Fibroblast of upper back skin (primary cell): ENCODE results near the gene STRA6.

Experiments used
- DNase-seq: peaks from one replicate; pipeline ENCODE4 v3.0.0-alpha.2; 2013

STRA6 gene

DNA sequence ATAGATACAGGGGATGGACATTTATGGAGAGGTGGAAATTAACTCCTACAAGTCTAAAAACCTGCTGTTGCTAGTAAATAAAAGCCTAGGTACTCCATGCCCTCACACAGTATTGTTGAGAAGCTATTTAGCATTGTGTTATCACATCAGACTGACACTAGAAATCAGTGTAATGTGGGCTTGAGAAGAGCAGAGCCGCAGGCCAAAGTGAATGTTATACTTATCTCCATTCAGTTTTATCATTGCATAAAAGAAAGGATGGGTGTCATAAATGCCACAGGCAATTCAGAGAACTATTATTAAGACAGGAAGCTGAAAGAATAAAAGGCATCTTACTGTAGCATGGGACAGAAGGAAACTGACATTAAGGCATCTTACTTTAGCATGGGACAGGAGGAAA, 42.8 kb downstream of the STRA6 start:
- DNase-seq: no peak

DNA sequence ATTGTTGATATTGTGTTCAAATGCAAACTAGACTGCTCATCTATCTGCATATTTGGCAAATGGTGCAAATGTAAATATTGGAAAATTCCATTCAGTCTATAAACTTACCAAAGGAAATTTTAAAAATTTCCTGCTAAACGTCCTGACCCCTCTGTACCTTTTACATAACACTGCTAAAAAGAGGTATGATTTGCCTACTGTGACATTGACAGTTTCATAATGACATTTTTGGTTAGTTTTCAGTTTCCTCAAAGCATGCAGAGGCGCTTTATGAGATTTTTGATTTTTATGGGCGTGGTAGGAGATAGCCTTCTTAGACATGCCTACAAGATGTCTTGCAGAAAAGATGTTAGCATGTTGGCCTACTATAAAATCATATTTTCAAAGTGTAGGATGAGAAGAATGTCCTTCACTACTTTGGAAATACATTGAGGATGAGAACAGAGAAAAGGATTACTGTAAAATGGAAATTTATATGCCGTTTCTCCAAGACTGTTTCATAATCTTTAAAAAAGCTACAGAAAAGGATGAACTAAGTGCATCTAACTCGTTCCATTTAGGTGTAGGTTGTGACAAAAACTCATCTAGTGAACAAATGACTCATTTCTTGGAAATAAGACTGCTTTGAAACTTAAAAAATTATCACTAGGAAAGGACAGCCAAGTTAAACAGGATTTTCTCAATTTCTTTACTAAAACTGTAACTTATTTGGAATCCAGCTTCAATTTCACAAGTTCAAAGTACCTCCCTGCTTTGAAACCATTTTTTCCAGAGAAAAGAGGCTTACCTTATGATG, 43.5 kb downstream of the STRA6 start:
- no peak for DNase-seq

DNA sequence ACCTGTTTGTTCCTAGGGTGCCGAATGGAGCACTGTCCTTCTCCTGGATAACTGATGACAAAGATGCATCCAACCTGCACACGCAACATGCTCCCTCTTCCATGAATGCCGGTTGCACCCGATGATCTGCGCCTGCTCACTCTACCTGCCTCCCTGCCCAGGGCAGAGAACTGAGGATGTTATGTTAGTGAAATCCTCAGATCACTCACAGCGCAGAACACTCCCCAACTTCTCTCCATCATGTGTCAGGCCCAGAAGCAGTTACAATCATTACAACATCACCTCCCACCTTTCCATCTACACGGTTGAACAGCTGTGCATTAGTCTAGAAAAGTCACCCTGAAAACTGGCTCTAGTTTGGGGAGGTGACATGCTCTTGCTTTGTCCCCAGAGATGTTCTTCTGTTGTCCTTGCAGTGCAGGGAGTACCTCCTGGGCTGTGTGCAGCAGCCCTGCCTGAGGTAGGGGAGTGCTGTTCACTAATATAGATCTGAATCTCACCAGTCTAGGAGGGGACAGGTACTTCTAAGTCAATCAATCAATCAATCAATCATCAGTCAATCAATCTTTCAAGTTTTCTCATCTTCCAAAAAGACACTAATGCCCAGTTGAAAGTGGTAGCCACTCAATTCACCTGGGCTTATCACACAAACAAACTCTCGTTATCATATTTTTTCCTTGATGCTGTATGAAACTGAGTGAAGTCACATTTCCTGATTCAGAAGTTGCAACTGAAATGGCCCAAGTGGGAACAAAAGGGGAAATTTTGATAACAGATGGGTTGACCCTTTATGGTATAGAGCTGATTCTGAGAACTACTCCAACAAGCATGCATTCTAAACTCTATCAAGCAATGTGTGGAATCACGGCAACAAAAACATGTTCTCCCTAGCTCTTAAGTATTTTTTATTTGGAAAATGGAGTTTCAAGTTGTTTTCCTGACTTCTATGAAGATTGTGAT, 44.4 kb downstream of the STRA6 start:
- DNase-seq: no peak

DNA sequence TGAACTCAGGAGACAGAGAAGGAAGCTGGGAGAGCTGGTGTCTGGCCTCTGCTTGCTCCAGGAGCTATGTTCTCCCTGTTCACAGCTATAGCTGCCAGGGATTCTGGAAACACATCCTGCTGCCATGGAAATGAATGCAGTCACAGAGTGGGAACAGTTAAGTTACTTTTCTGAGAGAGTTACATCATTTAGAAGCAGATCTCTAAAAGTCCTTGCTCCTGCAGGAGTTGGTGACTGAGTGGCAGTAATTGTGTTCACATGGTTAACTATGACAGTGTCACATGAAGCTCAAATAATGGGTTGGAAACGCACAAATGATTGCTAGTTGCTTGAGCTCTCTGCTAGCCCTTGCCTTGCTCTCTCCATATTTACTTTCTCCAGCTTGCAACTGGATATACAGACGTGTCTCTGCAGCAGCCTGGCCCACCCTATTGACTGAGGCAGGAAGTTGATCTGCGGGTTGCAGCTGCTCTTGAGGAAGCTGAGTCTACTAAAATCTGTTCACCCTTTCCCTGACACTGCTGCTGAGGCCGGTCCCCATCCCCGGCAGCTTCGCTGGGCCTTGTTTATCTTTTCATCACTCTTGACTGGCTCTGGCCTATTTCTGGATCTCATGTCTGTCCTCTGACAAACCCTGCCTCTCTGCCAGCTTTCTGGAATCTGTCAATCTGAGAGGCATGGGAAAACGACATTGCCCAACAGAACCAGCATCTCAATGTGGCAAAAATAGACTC, 45.7 kb downstream of the STRA6 start:
- no peak for DNase-seq

DNA sequence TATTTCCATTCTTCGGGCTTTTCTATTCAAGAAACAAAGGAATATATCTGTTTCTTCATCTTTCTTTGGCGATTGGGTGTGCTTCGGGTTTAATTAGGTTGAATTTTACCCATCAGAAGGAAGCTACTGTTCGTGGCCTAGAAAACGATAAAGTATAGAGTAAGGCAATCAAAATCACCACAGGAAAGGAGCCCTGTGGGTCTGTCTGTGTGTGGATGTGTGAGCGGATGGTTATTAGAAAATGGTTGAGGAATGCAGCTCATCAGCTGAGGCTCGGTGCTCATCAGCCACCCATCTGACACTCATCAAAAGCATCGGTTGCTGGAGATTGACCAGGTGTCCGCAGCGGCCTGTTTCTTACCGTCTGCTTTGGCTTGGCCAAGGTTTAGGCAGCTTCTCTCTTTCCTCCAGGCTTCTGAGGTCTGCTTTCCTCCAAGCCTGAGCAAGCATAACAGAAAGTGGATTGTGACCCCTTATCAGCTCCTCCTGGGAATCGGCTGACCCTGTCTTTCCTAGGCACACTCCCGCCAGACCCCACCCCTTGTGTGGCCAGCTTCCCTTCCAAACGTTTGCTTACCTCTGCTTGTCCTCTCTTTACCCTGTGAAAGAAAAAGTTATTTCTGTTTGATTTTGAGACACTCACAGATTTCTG, 46.7 kb downstream of the STRA6 start:
- DNase-seq: no peak

DNA sequence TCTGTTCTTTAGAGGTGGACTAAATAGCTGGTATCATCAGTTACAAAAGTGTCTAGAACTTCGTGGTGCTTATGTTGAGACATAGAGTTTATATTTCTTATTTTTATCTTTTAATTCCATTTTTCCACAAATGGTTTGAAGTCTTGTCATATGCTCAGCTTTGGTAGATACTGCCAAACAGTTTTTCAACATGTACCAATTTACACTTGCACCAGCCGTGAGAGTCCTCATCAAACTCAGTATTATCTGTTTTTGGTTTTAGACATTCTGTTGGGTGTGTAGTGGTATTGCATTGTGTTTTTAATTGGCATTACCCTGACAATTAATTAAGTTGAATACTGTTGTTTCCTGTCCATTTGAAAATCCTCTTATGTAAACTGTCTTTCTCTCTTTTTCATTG, 55.5 kb downstream of the STRA6 start:
- no peak for DNase-seq

DNA sequence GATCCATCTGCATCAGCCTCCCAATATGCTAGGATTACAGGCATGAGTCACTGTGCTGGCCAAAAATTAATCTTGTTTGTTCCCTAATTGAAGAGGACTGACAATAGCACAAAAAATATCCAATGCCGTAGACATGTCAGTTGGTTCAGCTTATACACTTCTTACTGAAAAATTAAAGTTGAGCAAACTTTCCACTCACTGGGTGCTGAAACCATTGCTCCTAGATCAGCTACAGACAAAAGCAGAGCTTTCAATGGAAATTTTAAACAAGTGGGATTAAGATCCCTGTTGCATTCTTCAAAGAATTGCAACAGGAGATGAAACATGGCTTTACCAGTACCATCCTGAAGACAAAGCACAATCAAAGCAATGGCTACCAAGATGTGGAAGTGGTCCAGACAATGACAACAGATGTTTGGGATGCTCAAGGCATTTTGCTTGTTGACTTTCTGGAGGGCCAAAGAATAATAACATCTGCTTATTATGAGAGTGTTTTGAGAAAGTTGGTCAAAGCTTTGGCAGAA, 56.2 kb downstream of the STRA6 start:
- DNase-seq: no peak

DNA sequence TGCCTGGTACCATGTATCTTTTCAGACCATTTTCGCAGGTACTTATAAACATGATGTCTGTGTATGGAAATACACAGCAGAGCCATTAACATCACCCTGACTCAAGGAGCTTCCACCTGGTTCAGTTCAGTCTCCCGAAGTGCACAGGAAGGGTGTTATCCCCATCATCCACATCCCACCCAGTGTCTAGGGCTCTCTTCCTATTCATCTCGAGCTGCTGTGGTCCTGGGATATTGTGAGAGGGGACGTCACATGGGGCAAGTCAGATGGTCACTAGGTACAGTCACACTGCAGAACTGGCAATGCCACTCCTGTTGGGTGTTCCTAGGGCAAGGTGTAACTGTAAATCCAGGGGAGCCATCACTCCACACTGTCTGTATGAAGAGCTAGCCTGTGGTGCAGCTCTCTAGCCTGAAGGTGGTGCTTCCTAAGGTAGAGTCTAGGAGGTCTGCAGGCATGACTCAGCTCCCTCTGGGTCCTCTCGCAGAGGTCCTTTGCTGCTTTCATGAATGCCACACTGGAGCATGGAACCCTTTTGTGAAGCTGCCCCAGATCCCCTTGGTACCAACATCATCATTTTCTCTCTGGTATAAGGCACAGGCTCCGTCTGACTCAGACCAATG, 58.3 kb downstream of the STRA6 start:
- no peak for DNase-seq

DNA sequence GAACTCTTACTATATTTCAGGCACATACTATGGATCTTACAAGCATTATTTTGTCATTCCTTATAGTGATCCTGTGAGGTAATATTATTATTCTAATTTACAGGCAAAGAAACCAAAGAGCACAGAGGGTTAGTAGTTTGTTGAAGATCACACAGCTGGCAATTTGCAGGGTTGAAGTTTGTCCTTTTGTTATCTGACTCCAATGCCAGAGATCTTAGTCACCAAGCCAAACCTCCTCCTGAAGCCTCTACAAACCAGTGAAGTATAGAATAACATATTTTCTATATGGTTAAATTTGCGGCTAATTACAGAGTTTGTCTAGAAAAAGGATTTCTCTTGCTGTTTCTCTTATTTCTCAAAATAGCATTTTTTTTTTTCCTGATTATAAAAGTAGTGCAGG, 61.0 kb downstream of the STRA6 start:
- DNase-seq: no peak

DNA sequence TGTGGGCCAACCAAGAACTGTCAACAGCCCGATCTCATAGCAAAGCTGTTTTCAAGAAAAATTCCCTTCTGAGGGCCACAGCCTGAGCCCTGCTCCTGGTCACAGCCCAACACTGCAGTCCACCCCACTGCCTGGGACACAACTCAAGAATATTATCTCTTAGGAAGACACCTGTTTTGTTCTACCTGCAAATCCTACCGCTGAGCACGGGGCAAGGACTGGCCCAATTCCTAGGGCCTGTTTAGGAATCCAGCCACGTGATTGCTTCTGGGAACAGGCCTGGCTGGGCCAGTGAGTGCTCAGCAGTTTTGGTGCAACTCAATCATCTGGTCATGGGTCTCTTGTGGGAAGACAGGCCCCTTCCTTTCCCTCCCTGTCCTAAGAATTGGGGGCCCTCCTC, 63.9 kb downstream of the STRA6 start:
- DNase-seq: no peak

DNA sequence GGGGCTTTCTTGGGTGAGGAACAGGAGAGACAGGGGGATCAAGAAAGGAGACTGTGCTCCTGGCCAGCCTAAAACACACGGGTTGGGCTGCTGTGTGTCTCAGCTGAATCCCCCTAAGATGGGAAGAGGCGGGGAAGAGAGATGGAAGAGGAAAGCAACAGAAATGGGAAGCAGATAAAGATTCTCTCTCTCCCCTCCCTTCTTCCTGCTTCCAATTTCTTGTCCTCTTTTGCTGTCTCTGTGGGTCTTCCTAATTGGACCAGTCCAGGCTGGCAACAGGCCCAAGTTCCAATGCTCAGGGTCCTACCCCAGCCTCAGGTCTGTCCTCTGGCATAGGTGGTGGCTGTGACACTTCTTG, 65.1 kb downstream of the STRA6 start:
- no peak for DNase-seq

DNA sequence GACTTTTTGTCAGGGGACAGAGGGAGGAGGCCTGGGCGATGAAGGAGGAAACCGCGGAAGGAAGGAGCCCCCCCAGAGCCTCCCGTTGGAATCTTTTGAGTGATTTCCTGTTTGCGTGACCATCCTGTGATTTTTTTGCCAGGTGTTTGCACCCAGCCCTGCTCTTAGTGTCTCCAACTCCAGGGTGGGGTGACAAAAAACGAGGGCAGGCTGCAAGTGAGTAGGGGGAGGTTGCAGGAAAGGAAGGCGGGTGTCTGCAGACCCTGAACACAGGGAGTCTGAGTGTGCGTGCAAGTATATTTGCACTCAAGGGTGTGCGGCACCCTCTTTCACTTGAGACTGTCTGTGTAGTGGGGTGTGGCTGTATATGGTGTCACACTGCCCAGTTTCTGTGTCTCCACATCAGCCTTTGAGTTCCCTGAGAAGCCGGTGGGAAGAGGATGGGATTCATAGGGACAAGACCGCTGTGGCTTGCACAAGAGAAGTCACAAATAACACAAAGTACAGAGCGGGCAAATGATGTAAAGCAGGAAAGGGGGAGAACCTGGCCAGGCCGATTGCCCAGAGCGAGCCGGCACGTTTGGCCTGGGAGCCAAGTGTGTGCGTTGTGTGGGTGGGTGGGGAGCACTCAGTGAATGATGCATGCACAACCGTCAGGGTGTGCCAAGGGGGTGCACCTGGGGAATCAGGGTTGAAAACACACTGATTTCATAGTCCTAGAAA, 65.6 kb downstream of the STRA6 start:
- no peak for DNase-seq

DNA sequence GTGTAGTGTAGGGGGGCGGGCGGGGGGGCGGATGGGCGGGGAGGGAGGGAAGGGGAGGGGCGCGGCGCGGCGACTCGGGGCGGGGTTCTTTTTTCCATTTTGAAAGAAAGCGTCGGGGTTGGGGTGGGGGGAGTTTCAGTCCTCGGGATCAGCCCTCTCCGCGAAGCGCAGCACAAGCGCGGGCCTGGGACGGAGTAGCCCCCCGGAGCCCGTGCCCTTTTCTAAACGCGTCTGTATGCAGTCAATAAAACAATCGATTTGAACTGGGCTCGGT, 66.1 kb downstream of the STRA6 start:
- no peak for DNase-seq

DNA sequence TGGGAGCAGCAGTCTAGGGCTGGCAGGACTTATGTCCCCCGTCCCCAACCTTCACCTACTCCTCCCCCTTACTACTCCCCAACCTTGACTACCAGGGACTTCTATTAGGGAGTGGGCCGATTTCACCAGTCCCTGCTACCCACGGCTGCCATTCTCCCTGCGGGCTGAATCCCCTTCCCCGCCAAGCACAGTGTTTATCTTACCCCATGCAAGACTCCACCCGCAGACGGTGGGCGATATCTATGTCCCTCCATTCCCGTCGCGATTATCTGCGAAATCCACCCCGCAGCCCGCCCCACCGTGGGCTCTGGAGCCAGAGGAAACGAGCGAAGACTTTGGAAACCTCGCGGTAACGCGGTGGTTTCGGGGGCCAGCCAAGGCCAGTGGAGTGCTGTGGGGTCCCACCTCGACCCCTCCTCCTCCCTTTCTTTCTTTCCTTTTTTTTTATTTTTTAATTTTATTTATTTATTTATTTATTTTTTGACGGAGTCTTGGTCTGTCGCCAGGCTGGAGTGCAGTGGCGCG, 67.5 kb downstream of the STRA6 start:
- DNase-seq: no peak

DNA sequence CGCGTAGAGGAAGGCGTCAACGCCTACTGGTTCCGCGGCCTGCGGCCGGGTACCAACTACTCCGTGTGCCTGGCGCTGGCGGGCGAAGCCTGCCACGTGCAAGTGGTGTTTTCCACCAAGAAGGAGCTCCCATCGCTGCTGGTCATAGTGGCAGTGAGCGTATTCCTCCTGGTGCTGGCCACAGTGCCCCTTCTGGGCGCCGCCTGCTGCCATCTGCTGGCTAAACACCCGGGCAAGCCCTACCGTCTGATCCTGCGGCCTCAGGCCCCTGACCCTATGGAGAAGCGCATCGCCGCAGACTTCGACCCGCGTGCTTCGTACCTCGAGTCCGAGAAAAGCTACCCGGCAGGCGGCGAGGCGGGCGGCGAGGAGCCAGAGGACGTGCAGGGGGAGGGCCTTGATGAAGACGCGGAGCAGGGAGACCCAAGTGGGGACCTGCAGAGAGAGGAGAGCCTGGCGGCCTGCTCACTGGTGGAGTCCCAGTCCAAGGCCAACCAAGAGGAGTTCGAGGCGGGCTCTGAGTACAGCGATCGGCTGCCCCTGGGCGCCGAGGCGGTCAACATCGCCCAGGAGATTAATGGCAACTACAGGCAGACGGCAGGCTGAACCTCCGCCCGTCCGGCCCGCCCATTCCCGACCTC, 68.1 kb downstream of the STRA6 start:
- no peak for DNase-seq

DNA sequence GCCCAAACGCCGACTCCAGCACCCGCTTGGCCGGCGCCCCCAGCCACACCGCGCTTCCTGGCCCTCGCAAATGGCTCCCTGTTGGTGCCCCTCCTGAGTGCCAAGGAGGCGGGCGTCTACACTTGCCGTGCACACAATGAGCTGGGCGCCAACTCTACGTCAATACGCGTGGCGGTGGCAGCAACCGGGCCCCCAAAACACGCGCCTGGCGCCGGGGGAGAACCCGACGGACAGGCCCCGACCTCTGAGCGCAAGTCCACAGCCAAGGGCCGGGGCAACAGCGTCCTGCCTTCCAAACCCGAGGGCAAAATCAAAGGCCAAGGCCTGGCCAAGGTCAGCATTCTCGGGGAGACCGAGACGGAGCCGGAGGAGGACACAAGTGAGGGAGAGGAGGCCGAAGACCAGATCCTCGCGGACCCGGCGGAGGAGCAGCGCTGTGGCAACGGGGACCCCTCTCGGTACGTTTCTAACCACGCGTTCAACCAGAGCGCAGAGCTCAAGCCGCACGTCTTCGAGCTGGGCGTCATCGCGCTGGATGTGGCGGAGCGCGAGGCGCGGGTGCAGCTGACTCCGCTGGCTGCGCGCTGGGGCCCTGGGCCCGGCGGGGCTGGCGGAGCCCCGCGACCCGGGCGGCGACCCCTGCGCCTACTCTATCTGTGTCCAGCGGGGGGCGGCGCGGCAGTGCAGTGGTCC, 68.7 kb downstream of the STRA6 start:
- DNase-seq: no peak

DNA sequence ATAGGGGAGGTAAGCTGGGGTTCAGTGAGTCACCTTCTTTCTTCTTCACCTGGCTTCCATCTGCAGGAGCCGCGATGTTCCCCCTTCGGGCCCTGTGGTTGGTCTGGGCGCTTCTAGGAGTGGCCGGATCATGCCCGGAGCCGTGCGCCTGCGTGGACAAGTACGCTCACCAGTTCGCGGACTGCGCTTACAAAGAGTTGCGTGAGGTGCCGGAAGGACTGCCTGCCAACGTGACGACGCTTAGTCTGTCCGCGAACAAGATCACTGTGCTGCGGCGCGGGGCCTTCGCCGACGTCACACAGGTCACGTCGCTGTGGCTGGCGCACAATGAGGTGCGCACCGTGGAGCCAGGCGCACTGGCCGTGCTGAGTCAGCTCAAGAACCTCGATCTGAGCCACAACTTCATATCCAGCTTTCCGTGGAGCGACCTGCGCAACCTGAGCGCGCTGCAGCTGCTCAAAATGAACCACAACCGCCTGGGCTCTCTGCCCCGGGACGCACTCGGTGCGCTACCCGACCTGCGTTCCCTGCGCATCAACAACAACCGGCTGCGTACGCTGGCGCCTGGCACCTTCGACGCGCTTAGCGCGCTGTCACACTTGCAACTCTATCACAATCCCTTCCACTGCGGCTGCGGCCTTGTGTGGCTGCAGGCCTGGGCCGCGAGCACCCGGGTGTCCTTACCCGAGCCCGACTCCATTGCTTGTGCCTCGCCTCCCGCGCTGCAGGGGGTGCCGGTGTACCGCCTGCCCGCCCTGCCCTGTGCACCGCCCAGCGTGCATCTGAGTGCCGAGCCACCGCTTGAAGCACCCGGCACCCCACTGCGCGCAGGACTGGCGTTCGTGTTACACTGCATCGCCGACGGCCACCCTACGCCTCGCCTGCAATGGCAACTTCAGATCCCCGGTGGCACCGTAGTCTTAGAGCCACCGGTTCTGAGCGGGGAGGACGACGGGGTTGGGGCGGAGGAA, 69.6 kb downstream of the STRA6 start:
- no peak for DNase-seq

DNA sequence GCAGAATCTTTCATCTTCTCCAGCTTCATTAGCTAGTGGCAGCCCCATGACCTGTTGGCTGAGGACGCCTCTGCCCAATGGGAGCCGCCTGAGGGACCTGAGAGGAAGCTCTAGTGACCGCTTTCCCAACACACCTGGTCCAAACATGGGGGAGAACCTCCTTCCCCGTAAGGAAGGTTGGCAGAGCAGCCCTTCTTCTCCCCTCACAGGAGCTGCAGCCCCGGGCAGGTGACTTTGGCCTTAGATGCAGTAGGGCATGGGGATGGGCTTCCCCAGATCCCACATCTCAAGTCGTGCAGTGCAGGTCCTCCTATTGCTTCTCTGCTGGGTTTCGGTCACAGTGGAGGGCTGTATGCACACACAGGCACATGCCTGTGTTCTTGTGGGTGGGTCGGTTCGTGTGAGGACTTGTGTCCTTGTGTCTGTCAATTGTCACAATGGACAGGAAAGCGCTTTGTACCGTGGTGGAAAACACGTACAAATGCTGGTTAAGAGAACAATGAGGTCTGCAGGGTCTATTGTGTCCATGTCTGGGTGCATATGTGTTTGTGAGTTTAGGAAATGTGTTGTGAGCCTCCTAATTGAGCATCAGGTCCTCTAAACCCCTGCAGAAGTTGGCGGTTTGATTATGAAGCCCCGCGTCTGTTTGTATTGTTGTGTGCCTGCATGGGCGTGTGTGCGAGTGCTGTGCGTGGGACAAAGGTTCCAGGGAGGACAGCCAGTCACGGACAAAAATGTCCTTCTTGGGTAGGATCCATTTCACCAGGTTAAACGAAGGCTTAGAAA, 70.8 kb downstream of the STRA6 start:
- DNase-seq: no peak
